ENCODE results near the gene ARHGAP26.

Gene ARHGAP26

GRCh38 chr5:142864290-142865260 lies 94.4 kb downstream of the ARHGAP26 start:
- DNase-seq (ENCODE audit: low read depth): no peak

GRCh38 chr5:142865631-142866030 lies 95.5 kb downstream of the ARHGAP26 start:
- DNase-seq (ENCODE audit: low read depth): no peak
- no peak overlapping the region for H3K4me3 ChIP-seq (ENCODE audit: low read depth, low read length)
- no peak for TF ChIP-seq CTCF (IDR thresholded peaks at IDR 0.05; ENCODE audit: low read depth, low read length, missing control alignments)

More at GRCh38 chr5:142864290-142865260, 94.4 kb downstream of the ARHGAP26 start:
- TF ChIP-seq CTCF (IDR thresholded peaks at IDR 0.05; ENCODE audit: low read depth, low read length, missing control alignments): no peak
- H3K4me3 ChIP-seq (ENCODE audit: low read depth, low read length): no peak overlapping the region

- peak; percentile 74 for TF ChIP-seq CTCF (IDR thresholded peaks at IDR 0.05; ENCODE audit: low read depth, low read length, missing control alignments)
- peak; percentile 38 for DNase-seq (ENCODE audit: low read depth)
- no peak overlapping the region for H3K4me3 ChIP-seq (ENCODE audit: low read depth, low read length)
These were observed 96.5 kb downstream of the ARHGAP26 start for GRCh38 chr5:142866563-142867275.

GRCh38 chr5:142869886-142870285 lies 99.7 kb downstream of the ARHGAP26 start:
- no peak for TF ChIP-seq CTCF (IDR thresholded peaks at IDR 0.05; ENCODE audit: low read depth, low read length, missing control alignments)
- DNase-seq (ENCODE audit: low read depth): no peak
- no peak overlapping the region for H3K4me3 ChIP-seq (ENCODE audit: low read depth, low read length)

GRCh38 chr5:142870532-142871362 lies 100.6 kb downstream of the ARHGAP26 start:
- H3K4me3 ChIP-seq (ENCODE audit: low read depth, low read length): no peak overlapping the region
- TF ChIP-seq CTCF (IDR thresholded peaks at IDR 0.05; ENCODE audit: low read depth, low read length, missing control alignments): no peak
- DNase-seq (ENCODE audit: low read depth): no peak

GRCh38 chr5:142871363-142872193 lies 101.4 kb downstream of the ARHGAP26 start:
- no peak for DNase-seq (ENCODE audit: low read depth)
- no peak overlapping the region for H3K4me3 ChIP-seq (ENCODE audit: low read depth, low read length)
- TF ChIP-seq CTCF (IDR thresholded peaks at IDR 0.05; ENCODE audit: low read depth, low read length, missing control alignments): no peak
